GM13976 (cell line): ENCODE measurements around the gene SPATA2L.

ENCODE experiments used
- DNase-seq: peaks from one replicate; pipeline ENCODE4 v3.0.0; 2012; ENCODE audit warnings: low spot score
- in situ Hi-C: fragments of 300-500 bp; cut with MboI; formaldehyde crosslinking; loops from one replicate; pipeline ENCODE4 v1.12.0; 2022; ENCODE audit warnings: low sequenced_read_pairs, mixed read lengths, inconsistent platforms; ENCODE audit not compliant: unreplicated experiment
- TF ChIP-seq, protein P1 (sequence below): IDR thresholded peaks from 2 replicates; pipeline ENCODE4 v1.5.1; 2012; ENCODE audit warnings: borderline replicate concordance, mild to moderate bottlenecking; ENCODE audit not compliant: insufficient read depth; ENCODE audit errors: extremely low read depth, missing control alignments, control extremely low read depth

SPATA2L gene

DNA sequence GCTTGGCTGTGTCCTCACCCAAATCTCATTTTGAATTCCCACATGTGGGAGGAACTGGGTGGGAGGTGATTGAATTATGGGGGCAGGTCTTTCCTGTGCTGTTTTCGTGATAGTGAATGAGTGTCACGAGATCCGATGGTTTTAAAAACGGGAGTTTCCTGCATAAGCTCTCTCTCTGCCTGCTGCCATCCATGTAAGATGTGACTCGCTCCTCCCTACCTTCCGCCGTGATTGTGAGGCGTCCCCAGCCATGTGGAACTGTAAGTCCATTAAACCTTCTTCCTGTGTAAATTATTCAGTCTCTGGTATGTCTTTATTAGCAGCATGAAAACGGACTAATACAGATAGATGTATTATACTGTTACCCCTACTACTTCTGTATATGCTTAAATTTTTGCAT, 40.3 kb downstream of the SPATA2L start:
- in situ Hi-C loops: no loop called here
- DNase-seq: no peak
- TF ChIP-seq, protein P1, sequence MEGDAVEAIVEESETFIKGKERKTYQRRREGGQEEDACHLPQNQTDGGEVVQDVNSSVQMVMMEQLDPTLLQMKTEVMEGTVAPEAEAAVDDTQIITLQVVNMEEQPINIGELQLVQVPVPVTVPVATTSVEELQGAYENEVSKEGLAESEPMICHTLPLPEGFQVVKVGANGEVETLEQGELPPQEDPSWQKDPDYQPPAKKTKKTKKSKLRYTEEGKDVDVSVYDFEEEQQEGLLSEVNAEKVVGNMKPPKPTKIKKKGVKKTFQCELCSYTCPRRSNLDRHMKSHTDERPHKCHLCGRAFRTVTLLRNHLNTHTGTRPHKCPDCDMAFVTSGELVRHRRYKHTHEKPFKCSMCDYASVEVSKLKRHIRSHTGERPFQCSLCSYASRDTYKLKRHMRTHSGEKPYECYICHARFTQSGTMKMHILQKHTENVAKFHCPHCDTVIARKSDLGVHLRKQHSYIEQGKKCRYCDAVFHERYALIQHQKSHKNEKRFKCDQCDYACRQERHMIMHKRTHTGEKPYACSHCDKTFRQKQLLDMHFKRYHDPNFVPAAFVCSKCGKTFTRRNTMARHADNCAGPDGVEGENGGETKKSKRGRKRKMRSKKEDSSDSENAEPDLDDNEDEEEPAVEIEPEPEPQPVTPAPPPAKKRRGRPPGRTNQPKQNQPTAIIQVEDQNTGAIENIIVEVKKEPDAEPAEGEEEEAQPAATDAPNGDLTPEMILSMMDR: no peak

DNA sequence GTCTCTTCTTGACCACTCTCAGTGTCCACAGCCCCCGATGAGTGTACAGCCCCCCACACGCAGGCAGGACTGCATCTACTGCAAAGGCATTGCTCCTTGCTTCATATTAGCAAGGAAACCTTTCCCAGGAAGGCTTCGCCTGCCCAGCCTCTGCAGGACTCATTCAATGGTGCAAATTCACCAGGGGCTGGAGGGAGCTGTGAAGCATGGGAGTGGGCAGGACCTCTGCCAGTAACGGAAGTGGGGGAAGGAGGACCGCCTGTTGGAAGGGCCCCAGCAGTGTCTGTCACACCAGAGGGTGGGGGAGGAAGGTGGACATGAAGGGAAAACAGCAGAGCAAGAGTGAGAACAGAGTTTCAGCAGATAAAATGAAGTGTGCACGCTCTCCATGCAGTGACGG, 41.4 kb downstream of the SPATA2L start:
- TF ChIP-seq, protein P1: no peak
- DNase-seq: no peak
- in situ Hi-C loops: no loop called here

DNA sequence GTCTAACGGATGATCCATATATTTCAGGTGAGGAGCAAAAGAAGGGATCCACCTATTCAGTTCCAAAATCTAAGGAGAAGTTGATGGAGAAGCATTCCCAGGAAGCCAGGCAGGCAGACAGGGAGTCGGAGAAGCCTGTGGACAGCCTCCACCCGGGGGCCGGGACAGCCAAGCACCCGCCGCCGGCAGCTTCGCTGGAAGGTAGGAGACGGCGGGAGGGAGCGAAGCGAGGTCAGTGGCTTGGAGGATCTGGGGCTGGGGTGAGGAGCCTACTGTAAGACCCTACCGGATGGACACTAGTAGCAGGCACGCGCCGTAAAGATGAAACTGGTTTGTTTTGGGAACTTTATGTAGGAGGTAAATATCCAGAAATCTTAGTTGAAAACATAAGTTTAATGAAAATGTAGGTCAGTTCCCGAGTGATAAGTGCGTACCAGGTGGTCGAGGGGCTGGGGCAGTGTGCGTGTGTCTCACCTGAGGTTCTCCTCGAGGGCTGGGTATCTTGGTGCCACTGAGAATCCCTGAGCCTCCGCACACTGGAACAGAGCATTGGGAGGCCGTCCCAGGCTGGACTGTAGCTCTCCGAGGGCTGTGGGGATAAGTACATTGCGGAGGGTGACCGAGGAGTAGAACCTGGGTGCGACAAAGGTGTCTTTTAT, 43.2 kb downstream of the SPATA2L start:
- TF ChIP-seq, protein P1: no peak
- DNase-seq: no peak
- in situ Hi-C loops: no loop called here

DNA sequence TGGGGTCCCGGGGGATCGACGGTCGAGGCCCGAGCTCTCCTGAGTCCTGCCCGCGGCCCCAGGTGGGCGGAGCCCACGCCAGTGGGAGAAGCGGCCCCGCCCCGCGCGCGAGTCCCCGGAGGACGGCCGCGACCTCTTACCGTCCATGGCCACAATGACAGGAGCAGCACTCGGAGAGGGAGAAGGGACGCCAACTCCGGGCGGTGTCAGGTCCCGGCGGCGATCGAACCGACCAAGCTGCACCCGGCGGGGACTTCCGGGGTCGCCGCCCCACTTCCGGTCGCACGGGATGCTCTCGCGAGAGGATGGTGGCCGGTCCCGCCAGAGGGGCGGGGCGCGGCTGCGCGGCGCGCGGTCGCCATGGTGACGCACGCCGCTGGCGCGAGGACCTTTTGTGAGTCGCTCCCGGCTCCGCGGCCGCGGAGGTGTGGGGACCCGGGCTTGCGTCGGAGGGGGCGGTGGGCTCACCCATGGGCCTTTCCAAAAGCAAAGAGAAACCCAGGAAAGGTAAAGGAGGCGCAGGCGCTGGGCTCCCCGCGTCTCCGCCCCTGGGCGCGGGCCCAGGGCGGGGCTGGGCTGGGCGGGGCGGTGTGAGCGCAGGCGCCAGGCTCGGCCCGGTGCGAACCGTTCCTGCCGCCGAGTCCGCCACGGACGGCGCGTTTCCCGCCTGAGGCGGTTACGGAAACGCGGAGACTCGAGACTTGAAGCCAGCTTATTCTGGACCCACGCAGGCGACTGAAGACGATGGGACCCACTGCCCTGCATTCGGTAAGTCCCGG, 43.9 kb downstream of the SPATA2L start, which contains the start of the genes CHMP1A and SPATA33:
CHMP1A (minus strand) TSS at position 267 of the 779 bp plus-strand sequence; CDS start at position 147, 120 bp downstream.
SPATA33 (plus strand) TSS at position 395 of the 779 bp plus-strand sequence; CDS start at position 471, 76 bp downstream.
- peak; percentile 99 for DNase-seq
- TF ChIP-seq, protein P1: no peak
- in situ Hi-C loops: no loop called here

DNA sequence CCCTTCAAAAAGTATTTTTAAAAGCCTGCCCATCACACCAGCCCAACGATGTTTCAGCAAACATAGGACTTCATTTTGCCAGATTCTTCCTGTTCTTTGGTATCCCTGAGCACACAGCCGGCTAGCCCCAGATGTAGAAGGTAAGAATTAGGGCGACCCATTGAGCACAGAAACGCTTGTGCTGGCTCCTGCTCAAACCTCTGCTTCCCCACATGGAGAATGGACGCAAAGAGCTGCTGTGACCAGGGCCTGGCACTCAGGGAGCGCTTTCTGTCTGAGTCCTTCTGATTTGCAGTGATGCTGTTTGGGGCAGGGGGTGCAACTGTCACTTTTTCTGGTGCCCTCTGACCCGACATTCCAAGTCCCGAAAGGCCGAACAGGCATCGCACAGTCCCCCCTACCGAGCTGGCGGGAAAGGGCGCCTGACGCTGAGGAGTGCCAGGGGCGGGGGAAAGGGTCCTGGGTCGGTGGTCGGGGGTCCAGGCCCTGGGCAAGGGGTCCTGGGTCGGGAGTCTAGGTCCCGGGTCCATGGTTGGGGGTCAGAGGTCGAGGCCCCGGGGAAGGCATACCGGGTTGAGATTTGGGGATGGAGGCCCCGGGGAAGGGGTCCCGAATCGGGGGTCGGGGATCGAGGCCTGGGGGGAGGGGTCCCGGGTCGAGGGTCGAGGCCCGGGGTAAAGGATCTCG, 44.9 kb downstream of the SPATA2L start:
- in situ Hi-C loops: no loop called here
- TF ChIP-seq, protein P1: no peak
- no peak for DNase-seq

DNA sequence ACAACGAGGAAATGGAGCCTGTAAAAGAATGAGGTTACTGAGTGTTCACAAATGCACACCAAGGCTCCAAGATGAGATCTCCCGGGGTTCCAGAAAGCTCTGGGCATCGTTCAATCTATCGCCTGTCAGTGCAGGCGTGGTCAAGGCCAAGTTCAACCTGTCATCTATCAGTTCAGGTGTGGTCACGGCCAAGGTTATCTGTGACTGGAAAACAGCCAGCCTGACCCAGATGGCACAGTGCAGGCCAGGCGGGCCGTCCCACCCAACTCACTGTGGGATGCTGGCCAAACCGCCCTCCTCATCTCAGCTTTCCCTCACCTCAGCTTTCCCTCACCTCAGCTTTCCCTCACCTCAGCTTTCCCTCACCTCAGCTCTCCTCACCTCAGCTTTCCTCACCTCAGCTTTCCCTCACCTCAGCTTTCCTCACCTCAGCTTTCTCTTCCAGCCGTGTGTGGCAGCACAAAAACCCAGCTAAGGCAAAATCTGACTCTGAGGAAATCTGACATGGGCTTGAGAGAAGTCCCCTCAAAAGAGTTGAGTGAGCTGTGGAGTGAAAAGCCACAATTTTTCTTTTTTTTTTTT, 46.4 kb downstream of the SPATA2L start:
- in situ Hi-C loops: no loop called here
- TF ChIP-seq, protein P1: no peak
- DNase-seq: no peak
